Stimulated activated CD8-positive, alpha-beta memory T cell treated with anti-CD3 and anti-CD28 coated beads, Interleukin-15, amount 100 ng/mL, for 4 hours (primary cell): ENCODE data around the gene SH3GL1.

Source experiments
- DNase-seq, 2 donors: peaks; one replicate each; pipeline ENCODE4 v3.0.0-alpha.2; 2020; ENCODE audit warnings: low read depth in 2 of 2

The SH3GL1 gene

DNA sequence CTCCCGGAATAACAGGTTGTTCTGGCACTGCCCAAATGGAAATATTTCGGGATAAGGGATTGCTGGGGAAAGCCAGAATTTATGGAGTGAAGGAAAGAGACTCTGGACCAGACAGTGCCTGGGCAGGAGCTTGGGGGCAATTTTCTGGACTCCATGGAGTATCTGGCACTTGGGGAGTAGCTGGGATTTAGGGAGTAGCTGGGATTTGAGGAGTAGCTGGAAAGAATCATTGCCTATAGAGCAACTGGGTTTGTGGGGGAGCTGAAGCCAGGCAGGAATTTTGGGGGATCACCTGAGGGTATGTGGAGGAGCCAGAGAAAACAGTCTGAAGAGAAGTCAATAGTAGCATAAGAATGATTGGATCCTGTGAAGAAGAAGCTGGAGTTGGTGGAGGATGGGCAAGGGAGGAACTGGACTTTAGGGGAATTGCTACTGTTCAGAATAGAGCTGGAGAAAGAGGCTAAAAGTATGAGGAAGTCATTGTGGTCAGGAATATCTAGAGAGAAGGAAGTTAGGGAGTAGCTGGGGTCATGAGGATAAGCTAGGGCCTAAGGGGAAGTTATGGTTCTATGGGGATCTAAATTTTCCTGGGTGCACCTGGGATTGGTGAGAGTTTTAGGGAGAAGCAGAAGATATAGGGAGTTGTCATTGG, 81.2 kb downstream of the SH3GL1 start:
- DNase-seq = no peak

DNA sequence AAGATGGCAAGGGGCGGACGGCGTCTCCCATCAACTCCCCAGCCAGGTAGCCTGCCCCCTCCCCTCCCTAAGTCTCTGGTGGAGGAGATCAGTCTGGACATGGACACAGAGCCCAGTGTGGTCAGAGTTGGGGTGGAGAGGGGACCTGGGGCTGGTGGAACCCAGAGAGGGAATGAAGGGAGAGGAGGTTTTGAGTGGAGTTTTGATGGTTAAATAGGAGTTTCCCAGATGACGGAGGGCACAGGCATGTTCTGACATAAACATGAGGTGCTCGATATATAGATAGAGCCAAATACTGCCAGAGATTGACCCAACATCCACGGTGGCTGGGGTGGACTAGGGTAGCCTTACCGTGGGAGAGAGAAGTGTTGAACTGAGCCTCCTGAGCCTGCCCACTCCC, 81.9 kb downstream of the SH3GL1 start:
- no peak for DNase-seq

DNA sequence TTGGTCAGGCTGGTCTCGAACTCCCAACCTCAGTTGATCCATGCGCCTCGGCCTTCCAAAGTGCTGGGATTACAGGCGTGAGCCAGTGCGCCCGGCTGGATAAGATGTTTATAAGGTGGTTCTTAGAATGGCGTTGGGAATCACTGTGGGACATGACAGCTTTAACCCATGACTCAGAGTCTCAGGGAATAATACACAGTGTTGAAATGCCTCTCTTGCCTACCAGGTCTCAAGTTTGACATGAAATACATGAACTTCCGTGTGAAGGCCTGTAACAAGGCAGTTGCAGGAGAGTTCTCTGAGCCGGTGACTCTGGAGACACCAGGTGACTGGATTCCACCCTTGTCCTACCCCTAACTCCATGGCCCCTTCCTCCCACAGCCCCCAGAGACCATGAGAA, 83.4 kb downstream of the SH3GL1 start:
- DNase-seq = no peak

DNA sequence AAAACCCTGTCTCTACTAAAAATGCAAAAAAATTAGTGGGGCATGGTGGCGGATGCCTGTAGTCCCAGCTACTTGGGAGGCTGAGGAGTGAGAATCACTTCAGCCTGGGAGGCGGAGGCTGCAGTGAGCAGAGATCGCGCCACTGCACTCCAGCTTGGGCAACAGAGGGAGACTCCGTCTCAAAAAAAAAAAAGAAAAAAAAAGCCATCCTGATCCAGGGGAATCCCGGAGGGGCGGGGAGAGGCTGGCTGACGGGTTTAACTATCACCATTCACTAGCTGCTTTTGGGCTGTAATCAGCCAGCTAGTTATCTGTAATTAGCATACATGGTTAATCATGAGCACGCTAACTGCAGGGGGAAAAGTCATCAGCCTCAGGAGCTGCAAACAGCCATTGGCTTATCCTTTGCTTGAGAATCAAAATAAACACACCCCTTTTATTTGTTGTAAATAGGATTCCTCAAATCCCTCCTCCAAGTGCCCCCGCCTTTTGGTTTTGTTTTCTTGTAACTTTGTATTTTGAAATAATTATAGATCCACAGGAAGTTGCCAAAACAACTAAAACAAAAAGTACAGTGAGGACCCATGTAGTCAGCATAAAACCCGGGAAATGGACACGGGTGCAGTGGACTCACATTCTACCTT, 86.4 kb downstream of the SH3GL1 start:
- DNase-seq = no peak
